Activated B cell treated with CpG ODN at 0.5 μM for 24 hours (primary cell): ENCODE results near the gene RELB. TPM values are rescaled to one million over a fixed set of nuclear protein-coding genes. Genes with fewer than 3 reads are reported as not detected.

ENCODE experiments used
- ATAC-seq: fragments of 200-7000 bp; cut with Tn5 transposase; one replicate; pipeline ENCODE4 v1.10.0; 2021; ENCODE audit warnings: low read depth, mild to moderate bottlenecking, moderate library complexity
- CTCF ChIA-PET: fragments of 350-600 bp; sonication (Branson Sonifier 250); formaldehyde crosslinking; loops from one replicate; lab custom pipeline; 2021; ENCODE audit warnings: antibody characterized with exemption; lab: Charles Lee
- POLR2A ChIA-PET: fragments of 350-600 bp; sonication (Branson Sonifier 250); formaldehyde crosslinking; loops from one replicate; lab custom pipeline; 2021; ENCODE audit warnings: antibody characterized with exemption; lab: Charles Lee
- DNase-seq: peaks from one replicate; pipeline ENCODE4 v3.0.0; 2022
- H3K27ac Mint-ChIP-seq: one replicate; pipeline ENCODE4 v1.8.0; 2020; ENCODE audit warnings: mixed read lengths
- H3K27me3 Mint-ChIP-seq: one replicate; pipeline ENCODE4 v1.8.0; 2021; ENCODE audit warnings: mixed read lengths
- H3K36me3 Mint-ChIP-seq: one replicate; pipeline ENCODE4 v1.8.0; 2021; ENCODE audit warnings: low read depth, mixed read lengths
- H3K4me1 Mint-ChIP-seq: one replicate; pipeline ENCODE4 v1.8.0; 2021; ENCODE audit warnings: mixed read lengths
- H3K4me3 Mint-ChIP-seq: one replicate; pipeline ENCODE4 v1.8.0; 2020; ENCODE audit warnings: mild to moderate bottlenecking, mixed read lengths
- H3K9me3 Mint-ChIP-seq: one replicate; pipeline ENCODE4 v1.8.0; 2020; ENCODE audit warnings: mixed read lengths
- intact Hi-C: fragments of 100-400 bp; cut with micrococcal nuclease; formaldehyde crosslinking; loops from one replicate; pipeline ENCODE4 v1.15.1; 2024
- total RNA-seq: library from RNA; stranded (reverse); gene quantifications from 2 replicates; pipeline ENCODE4 v1.2.3, GENCODE V29; 2022
- TF ChIP-seq, protein P1 (sequence below): fragments of 200-600 bp; IDR thresholded peaks from one replicate; pipeline ENCODE4 v1.8.0; 2022; ENCODE audit warnings: antibody characterized with exemption, mild to moderate bottlenecking

The RELB gene
- total RNA-seq, 1 donor from 2014 or later, result 135 TPM

DNA sequence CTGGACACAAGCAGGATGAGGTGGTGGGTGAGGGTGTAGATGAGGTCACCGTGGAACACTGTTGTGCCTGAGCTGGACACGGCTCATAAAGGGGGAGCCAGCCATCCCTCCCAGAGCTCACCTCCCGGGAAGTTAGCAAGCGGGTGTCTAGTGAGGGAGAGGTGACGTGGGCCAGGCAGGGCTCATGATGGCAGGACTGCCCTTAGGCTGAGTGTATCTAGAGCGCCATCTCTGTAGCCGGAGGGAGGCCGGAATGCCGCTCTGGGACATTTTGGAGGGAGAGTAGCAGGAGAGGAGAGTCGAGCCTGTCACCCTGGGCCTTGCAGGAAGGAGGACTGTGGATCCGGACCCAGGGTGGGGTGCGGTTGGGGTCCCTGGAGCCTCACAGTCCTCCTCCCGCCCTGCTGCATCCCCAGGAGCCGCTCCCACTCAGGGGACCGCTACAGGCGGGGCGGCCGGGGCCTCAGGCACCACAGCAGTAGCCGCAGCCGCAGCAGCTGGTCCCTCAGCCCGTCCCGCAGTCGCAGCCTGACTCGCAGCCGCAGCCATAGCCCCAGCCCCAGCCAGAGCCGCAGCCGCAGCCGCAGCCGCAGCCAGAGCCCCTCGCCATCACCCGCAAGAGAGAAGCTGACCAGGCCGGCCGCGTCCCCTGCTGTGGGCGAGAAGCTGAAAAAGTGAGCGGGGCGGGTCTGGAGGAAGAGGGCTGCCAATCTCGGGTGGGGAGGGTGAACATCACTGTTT lies 65.8 kb downstream of the RELB start:
- TF ChIP-seq, protein P1, sequence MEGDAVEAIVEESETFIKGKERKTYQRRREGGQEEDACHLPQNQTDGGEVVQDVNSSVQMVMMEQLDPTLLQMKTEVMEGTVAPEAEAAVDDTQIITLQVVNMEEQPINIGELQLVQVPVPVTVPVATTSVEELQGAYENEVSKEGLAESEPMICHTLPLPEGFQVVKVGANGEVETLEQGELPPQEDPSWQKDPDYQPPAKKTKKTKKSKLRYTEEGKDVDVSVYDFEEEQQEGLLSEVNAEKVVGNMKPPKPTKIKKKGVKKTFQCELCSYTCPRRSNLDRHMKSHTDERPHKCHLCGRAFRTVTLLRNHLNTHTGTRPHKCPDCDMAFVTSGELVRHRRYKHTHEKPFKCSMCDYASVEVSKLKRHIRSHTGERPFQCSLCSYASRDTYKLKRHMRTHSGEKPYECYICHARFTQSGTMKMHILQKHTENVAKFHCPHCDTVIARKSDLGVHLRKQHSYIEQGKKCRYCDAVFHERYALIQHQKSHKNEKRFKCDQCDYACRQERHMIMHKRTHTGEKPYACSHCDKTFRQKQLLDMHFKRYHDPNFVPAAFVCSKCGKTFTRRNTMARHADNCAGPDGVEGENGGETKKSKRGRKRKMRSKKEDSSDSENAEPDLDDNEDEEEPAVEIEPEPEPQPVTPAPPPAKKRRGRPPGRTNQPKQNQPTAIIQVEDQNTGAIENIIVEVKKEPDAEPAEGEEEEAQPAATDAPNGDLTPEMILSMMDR, result no peak

DNA sequence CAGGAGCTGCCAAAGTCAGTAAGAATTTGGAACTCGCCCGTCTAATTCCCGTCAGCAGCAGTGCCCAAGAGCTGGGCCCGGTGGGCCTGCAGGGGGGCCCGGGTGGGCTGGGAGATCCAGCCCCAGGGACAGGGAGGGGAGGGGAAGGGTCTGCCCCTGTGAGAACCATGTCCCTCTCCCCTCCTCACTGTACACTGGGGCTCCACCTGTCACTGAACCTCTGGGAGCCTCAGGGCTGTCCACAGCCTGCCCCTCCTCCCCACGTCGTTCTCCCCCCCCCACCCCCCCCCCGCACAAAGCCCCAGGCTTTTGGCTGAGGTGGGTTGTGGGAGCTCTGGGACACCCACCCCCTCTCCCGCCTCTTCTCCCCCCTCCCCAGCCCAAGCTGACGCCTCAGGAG lies 66.8 kb downstream of the RELB start:
- H3K27ac Mint-ChIP-seq, result no peak overlapping the region
- intact Hi-C loops, result no loop called here
- peaks cover 75% of the 10 kb centered on the region for H3K36me3 Mint-ChIP-seq
- POLR2A ChIA-PET, result interaction anchor here (0.6 to 1.2 kb wide), 3 partner anchors 65 to 1540 kb away, joined by 3 to 4 read pairs (median 3); no protein-coding TSS in a partner anchor
- no peak overlapping the region for H3K4me3 Mint-ChIP-seq
- peaks cover 17% of the 10 kb centered on the region for H3K4me1 Mint-ChIP-seq
- H3K27me3 Mint-ChIP-seq, result no peaks in the 10 kb centered on the region
- H3K9me3 Mint-ChIP-seq, result no peaks in the 10 kb centered on the region
- TF ChIP-seq, protein P1, result no peak
- ATAC-seq (no peak), DNase-seq (no peak)
- CTCF ChIA-PET, result interaction anchor here (1.7 kb wide), 1 partner anchor 8 kb away, joined by 5 read pairs; no protein-coding TSS in a partner anchor

More for the DNA sequence above, 65.8 kb downstream of the RELB start:
- Mint-ChIP-seq H3K36me3 (peaks cover 71% of the 10 kb centered on the region), H3K27me3 (no peaks in the 10 kb centered on the region), H3K9me3 (no peaks in the 10 kb centered on the region), H3K4me1 (peaks cover 10% of the 10 kb centered on the region), H3K4me3 (no peak overlapping the region), H3K27ac (peak overlapping the region; percentile 56)
- POLR2A ChIA-PET, result no interaction called here
- CTCF ChIA-PET, result interaction anchor here (0.6 kb wide), 1 partner anchor 65 kb away, joined by 4 read pairs; no protein-coding TSS in a partner anchor
- no peak for DNase-seq
- ATAC-seq, result no peak
- intact Hi-C loops, result no loop called here

DNA sequence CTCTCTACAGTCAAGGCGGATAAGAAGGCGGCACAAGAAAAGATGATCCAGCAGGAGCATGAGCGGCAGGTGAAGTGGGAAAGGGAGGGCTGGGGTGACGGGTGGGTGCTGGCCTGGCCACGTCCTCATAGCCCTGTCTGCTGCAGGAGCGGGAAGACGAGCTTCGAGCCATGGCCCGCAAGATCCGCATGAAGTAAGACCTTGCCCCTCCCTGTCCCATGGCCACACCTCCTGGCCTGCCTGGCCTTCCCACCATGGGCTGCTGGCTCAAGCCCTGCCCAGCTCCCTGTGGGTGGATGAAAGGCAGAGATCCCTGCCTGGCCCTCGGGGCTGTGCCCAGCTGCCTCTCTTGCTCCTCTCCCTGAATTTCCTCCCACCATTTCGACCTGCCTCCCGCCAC lies 67.8 kb downstream of the RELB start:
- TF ChIP-seq, protein P1, result no peak
- peaks cover 70% of the 10 kb centered on the region for H3K36me3 Mint-ChIP-seq
- ChIA-PET CTCF (interaction anchor here (1.7 kb wide), 1 partner anchor 9 kb away, joined by 5 read pairs; no protein-coding TSS in a partner anchor), POLR2A (interaction anchor here (1.2 kb wide), 1 partner anchor 67 kb away, joined by 3 read pairs; no protein-coding TSS in a partner anchor)
- no peak for ATAC-seq
- H3K4me3 Mint-ChIP-seq, result no peak overlapping the region
- no peaks in the 10 kb centered on the region for H3K9me3 Mint-ChIP-seq
- intact Hi-C loops, result no loop called here
- DNase-seq, result no peak
- H3K27ac Mint-ChIP-seq, result peak overlapping the region; percentile 57
- no peaks in the 10 kb centered on the region for H3K27me3 Mint-ChIP-seq
- H3K4me1 Mint-ChIP-seq, result peaks cover 17% of the 10 kb centered on the region

DNA sequence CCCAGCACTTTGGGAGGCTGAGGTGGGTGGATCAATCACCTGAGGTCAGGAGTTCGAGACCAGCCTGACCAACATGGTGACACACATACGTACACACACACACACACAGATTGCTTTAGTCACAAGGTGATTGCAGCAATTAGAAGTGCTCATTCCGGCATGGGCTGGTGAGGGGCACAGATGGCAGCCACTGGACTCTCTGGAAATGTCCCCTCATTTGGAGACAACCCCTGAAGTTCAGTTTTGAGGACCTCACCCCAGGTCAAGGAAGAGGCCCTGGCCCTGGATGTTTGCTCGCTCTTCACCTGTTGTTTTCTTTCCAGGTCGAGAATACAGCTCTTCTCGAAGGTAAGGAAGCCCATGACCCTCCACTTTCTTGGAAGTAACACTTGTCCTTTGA lies 69.0 kb downstream of the RELB start:
- DNase-seq, result no peak
- H3K27ac Mint-ChIP-seq, result peak overlapping the region; percentile 69
- no peak overlapping the region for H3K4me3 Mint-ChIP-seq
- no peaks in the 10 kb centered on the region for H3K27me3 Mint-ChIP-seq
- TF ChIP-seq, protein P1, result no peak
- no peak for ATAC-seq
- intact Hi-C loops, result loop anchor here (10.0 kb wide), 1 partner anchor 795 kb away; the partner anchor contains the start of genes FOXA3 and SYMPK
- H3K9me3 Mint-ChIP-seq, result no peaks in the 10 kb centered on the region
- ChIA-PET POLR2A (no interaction called here), CTCF (no interaction called here)
- peaks cover 27% of the 10 kb centered on the region for H3K4me1 Mint-ChIP-seq
- H3K36me3 Mint-ChIP-seq, result peaks cover 72% of the 10 kb centered on the region

DNA sequence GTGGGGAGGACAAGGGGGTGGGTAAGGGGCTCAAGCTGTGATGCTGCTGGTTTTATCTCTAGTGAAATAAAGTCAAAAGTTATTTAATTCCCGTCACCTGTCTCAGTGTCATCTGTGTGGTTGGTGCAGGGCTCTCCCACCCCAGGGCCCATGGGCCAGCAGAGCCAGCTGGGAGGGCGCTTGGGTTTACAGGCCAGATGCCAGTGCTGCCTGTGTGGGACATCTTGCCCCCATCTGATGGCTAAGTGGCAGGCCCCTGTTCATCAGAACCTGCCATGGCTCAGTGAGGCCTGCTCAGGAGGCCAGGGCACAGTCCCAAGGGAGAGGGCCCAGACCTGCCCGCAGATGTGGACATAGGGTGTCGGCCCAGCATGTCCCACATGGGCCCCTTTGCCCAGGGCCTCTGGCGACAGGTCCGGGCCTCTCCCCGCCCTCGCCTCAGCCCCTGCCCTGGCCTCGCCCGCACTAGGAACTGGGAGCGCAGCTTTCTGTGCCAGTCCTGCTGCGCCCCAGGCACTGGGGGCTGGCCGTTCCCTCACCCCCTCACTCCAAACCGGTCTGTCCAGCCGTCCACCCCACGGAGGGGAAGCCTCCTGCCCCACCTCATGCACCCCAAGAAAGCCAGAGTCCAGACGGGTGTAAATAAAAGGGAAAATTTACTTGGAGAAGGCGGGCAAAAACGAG lies 69.7 kb downstream of the RELB start:
- intact Hi-C loops, result loop anchor here (10.0 kb wide), 1 partner anchor 794 kb away; the partner anchor contains the start of genes FOXA3 and SYMPK
- TF ChIP-seq, protein P1, result no peak
- peaks cover 27% of the 10 kb centered on the region for H3K4me1 Mint-ChIP-seq
- peaks cover 71% of the 10 kb centered on the region for H3K36me3 Mint-ChIP-seq
- DNase-seq (no peak), ATAC-seq (no peak)
- CTCF ChIA-PET, result interaction anchor here (1.6 kb wide), 1 partner anchor 82 kb away, joined by 3 read pairs; no protein-coding TSS in a partner anchor
- H3K9me3 Mint-ChIP-seq, result no peaks in the 10 kb centered on the region
- no peak overlapping the region for H3K4me3 Mint-ChIP-seq
- peak overlapping the region; percentile 30 for H3K27ac Mint-ChIP-seq
- H3K27me3 Mint-ChIP-seq, result no peaks in the 10 kb centered on the region
- POLR2A ChIA-PET, result no interaction called here
